ENCODE measurements around the gene FAM3C.

Gene FAM3C

GRCh38 chr7:121383235-121383910 lies 12.7 kb downstream of the FAM3C start:
- Mint-ChIP-seq H3K4me1 (peaks cover 66% of the 10 kb centered on the region), H3K4me3 (no peak overlapping the region), H3K36me3 (ENCODE audit: low read depth) (peaks cover 6% of the 10 kb centered on the region), H3K27ac (no peak overlapping the region), H3K27me3 (ENCODE audit: low read depth) (no peaks in the 10 kb centered on the region), H3K9me3 (no peaks in the 10 kb centered on the region)
- no peak for TF ChIP-seq CTCF (IDR thresholded peaks at IDR 0.05; ENCODE audit: unreplicated experiment in 3 of 3)

- Mint-ChIP-seq H3K9me3 (no peaks in the 10 kb centered on the region), H3K27me3 (ENCODE audit: low read depth) (no peaks in the 10 kb centered on the region), H3K4me1 (peaks cover 57% of the 10 kb centered on the region), H3K36me3 (ENCODE audit: low read depth) (peaks cover 12% of the 10 kb centered on the region), H3K27ac (no peak overlapping the region), H3K4me3 (no peak overlapping the region)
- TF ChIP-seq CTCF (IDR thresholded peaks at IDR 0.05; ENCODE audit: unreplicated experiment in 3 of 3), result no peak
These were observed 13.6 kb downstream of the FAM3C start for GRCh38 chr7:121382473-121382872.

GRCh38 chr7:121379930-121380329 lies 16.2 kb downstream of the FAM3C start:
- H3K36me3 Mint-ChIP-seq (ENCODE audit: low read depth), result peaks cover 32% of the 10 kb centered on the region
- H3K9me3 Mint-ChIP-seq, result no peaks in the 10 kb centered on the region
- TF ChIP-seq CTCF (IDR thresholded peaks at IDR 0.05; ENCODE audit: unreplicated experiment in 3 of 3), result no peak
- H3K27ac Mint-ChIP-seq, result no peak overlapping the region
- H3K4me3 Mint-ChIP-seq, result no peak overlapping the region
- no peaks in the 10 kb centered on the region for H3K27me3 Mint-ChIP-seq (ENCODE audit: low read depth)
- peaks cover 35% of the 10 kb centered on the region for H3K4me1 Mint-ChIP-seq

DNA sequence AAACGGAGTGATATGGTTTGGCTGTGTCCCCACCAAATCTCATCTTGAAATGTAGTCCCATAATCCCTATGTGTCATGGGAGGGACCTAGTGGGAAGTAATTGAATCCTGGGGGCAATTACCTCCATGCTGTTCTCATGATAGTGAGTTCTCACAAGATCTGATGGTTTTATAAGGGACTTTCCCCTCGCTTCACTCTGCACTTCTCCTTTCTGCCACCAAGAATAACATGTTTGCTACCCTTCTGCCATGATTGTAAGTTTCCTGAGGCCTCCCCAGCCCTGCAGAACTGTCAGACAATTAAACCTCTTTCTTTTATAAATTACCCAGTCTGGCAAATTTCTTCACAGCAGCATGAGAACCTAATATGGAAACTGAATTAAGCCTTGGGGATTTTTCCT lies 19.1 kb downstream of the FAM3C start:
- no peaks in the 10 kb centered on the region for H3K9me3 Mint-ChIP-seq
- H3K4me3 Mint-ChIP-seq, result no peak overlapping the region
- no peak overlapping the region for H3K27ac Mint-ChIP-seq
- H3K27me3 Mint-ChIP-seq (ENCODE audit: low read depth), result no peaks in the 10 kb centered on the region
- H3K36me3 Mint-ChIP-seq (ENCODE audit: low read depth), result peaks cover 37% of the 10 kb centered on the region
- no peak for TF ChIP-seq CTCF (IDR thresholded peaks at IDR 0.05; ENCODE audit: unreplicated experiment in 3 of 3)
- H3K4me1 Mint-ChIP-seq, result peaks cover 28% of the 10 kb centered on the region

- Mint-ChIP-seq H3K36me3 (ENCODE audit: low read depth) (peaks cover 55% of the 10 kb centered on the region), H3K4me3 (no peak overlapping the region), H3K4me1 (peaks cover 38% of the 10 kb centered on the region), H3K9me3 (no peaks in the 10 kb centered on the region), H3K27ac (peak overlapping the region; percentile 59 to 83 (median 59)), H3K27me3 (ENCODE audit: low read depth) (no peaks in the 10 kb centered on the region)
- TF ChIP-seq CTCF (IDR thresholded peaks at IDR 0.05; ENCODE audit: unreplicated experiment in 3 of 3), result peak in 2 of 3 experiments; percentile 11 to 12
These were observed 22.9 kb downstream of the FAM3C start for GRCh38 chr7:121373177-121373576.

- Mint-ChIP-seq H3K36me3 (ENCODE audit: low read depth) (peaks cover 52% of the 10 kb centered on the region), H3K9me3 (no peaks in the 10 kb centered on the region), H3K4me3 (peak overlapping the region in 1 of 3 experiments; percentile 15), H3K27ac (peak overlapping the region; percentile 47 to 81 (median 59)), H3K27me3 (ENCODE audit: low read depth) (no peaks in the 10 kb centered on the region), H3K4me1 (peaks cover 39% of the 10 kb centered on the region)
- no peak for TF ChIP-seq CTCF (IDR thresholded peaks at IDR 0.05; ENCODE audit: unreplicated experiment in 3 of 3)
These were observed 23.6 kb downstream of the FAM3C start for GRCh38 chr7:121372376-121373010.
